Esophagus muscularis mucosa (tissue), 4 donors: ENCODE data around the gene SOX1.

Experiments used
- EP300 ChIP-seq: sonication (generic); formaldehyde crosslinking; IDR thresholded peaks from one replicate; pipeline ENCODE4 v1.6.1; 2017; ENCODE audit warnings: antibody characterized with exemption
- POLR2A ChIP-seq: fragments of 450-650 bp; IDR thresholded peaks from one replicate; pipeline ENCODE4 v1.6.1; 2017; ENCODE audit warnings: antibody characterized with exemption, moderate library complexity, mild to moderate bottlenecking, low read depth
- POLR2AphosphoS5 ChIP-seq, 2 donors: sonication (generic); formaldehyde crosslinking; IDR thresholded peaks; one replicate each; pipeline ENCODE4 v1.6.1; 2017; ENCODE audit warnings: antibody characterized with exemption in 2 of 2
- TF ChIP-seq, protein P1 (sequence below), 3 experiments: fragments of 200-600 bp in 2 of 3; fragments of 450-650 bp in 1 of 3; sonication (generic) in 2 of 3; IDR thresholded peaks; one replicate each; pipeline ENCODE4 v1.5.1; 2017 to 2019; ENCODE audit warnings: antibody characterized with exemption in 3 of 3, mild to moderate bottlenecking in 2 of 3, moderate library complexity in 1 of 3

DNA sequence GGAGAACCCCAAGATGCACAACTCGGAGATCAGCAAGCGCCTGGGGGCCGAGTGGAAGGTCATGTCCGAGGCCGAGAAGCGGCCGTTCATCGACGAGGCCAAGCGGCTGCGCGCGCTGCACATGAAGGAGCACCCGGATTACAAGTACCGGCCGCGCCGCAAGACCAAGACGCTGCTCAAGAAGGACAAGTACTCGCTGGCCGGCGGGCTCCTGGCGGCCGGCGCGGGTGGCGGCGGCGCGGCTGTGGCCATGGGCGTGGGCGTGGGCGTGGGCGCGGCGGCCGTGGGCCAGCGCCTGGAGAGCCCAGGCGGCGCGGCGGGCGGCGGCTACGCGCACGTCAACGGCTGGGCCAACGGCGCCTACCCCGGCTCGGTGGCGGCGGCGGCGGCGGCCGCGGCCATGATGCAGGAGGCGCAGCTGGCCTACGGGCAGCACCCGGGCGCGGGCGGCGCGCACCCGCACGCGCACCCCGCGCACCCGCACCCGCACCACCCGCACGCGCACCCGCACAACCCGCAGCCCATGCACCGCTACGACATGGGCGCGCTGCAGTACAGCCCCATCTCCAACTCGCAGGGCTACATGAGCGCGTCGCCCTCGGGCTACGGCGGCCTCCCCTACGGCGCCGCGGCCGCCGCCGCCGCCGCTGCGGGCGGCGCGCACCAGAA lies 1.1 kb downstream of the SOX1 start:
- TF ChIP-seq POLR2A = no peak
- no peak for TF ChIP-seq EP300
- TF ChIP-seq, protein P1, sequence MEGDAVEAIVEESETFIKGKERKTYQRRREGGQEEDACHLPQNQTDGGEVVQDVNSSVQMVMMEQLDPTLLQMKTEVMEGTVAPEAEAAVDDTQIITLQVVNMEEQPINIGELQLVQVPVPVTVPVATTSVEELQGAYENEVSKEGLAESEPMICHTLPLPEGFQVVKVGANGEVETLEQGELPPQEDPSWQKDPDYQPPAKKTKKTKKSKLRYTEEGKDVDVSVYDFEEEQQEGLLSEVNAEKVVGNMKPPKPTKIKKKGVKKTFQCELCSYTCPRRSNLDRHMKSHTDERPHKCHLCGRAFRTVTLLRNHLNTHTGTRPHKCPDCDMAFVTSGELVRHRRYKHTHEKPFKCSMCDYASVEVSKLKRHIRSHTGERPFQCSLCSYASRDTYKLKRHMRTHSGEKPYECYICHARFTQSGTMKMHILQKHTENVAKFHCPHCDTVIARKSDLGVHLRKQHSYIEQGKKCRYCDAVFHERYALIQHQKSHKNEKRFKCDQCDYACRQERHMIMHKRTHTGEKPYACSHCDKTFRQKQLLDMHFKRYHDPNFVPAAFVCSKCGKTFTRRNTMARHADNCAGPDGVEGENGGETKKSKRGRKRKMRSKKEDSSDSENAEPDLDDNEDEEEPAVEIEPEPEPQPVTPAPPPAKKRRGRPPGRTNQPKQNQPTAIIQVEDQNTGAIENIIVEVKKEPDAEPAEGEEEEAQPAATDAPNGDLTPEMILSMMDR (IDR thresholded peaks at IDR 0.05) = no peak
- no peak for TF ChIP-seq POLR2AphosphoS5 (IDR thresholded peaks at IDR 0.05)
